GM21423 (cell line): ENCODE results near the gene SMIM24.

Source experiments
- ATAC-seq: cut with Tn5 transposase; IDR thresholded peaks from one replicate; pipeline ENCODE4 v1.9.1; 2021; ENCODE audit warnings: mild to moderate bottlenecking, moderate library complexity; ENCODE audit not compliant: unreplicated experiment

The SMIM24 gene

DNA sequence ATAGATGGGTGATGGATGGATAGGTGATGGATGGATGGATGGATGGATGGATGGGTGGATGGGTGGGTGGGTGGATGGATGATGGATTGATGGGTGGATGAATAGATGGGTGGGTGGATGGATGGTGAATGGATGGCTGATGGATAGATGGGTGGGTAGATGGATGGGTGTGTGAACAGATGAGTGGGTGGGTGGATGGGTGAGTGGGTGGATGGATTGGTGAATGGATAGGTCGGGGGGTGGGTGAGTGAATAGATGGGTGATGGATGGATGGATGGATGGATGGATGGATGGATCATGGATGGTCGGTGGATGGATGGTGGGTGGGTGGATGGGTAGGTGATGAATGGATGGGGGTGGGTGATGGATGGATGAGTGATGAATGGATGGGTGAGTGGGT is 3.5 kb downstream of the SMIM24 start:
- no peak for ATAC-seq

DNA sequence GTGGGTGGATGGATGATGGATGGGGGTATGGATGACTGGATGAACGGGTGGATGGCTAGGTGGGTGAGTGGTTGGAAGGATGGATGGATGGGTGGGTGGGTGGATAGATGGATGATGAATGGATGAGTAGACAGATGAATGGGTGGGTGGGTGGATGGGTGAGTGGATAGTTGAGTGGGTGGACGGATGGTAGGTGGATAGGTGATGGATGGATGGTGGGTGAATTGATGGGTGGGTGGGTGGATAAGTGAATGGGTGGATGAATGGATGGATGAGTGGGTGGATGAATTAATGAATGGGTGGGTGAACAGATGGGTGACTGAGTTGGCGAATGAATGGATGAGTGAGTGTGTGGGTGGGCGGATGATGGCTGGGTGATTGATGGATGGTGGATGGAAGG is 4.9 kb downstream of the SMIM24 start:
- no peak for ATAC-seq

GRCh38 chr19:3474614-3475013 is 5.7 kb downstream of the SMIM24 start:
- ATAC-seq = no peak

GRCh38 chr19:3474010-3474409 is 6.3 kb downstream of the SMIM24 start:
- no peak for ATAC-seq

DNA sequence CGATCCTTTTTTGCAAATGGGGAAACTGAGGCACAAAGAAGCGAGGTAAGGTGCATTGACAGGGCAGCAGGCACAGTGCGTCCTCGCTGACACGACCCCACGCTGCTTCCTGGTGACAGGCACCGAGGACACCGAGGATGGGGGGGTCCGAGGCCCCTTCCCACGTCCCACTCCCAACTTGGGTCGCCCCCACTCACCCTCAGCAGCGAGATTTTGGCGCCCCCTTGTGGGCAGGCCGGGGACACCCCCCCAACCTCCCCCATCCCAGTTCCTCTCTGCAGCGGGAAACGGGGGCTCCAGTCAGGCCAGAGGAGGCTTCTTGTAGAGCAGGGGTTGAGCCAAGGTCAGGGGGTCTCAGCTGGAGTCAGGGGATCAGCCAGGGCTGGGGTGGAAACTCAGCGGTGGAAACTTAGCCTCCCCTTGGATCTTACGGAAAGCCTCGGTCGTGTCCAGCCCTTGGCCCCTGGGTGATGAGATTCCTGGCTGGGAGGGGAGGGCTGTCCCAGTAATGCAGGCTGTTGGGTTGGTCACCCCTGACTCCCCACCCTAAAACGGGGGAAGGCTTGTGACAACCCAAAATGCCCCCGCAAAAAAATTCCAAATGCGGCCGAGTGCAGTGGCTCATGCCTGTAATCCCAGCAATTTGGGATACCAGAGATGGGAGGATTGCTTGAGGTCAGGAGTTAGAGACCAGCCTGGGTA is 8.2 kb downstream of the SMIM24 start:
- no peak for ATAC-seq

- ATAC-seq = no peak
Measured at GRCh38 chr19:3470500-3471128, 9.7 kb downstream of the SMIM24 start.

GRCh38 chr19:3469638-3470499 is 10.5 kb downstream of the SMIM24 start:
- no peak for ATAC-seq

GRCh38 chr19:3468211-3468610 is 12.1 kb downstream of the SMIM24 start:
- no peak for ATAC-seq

DNA sequence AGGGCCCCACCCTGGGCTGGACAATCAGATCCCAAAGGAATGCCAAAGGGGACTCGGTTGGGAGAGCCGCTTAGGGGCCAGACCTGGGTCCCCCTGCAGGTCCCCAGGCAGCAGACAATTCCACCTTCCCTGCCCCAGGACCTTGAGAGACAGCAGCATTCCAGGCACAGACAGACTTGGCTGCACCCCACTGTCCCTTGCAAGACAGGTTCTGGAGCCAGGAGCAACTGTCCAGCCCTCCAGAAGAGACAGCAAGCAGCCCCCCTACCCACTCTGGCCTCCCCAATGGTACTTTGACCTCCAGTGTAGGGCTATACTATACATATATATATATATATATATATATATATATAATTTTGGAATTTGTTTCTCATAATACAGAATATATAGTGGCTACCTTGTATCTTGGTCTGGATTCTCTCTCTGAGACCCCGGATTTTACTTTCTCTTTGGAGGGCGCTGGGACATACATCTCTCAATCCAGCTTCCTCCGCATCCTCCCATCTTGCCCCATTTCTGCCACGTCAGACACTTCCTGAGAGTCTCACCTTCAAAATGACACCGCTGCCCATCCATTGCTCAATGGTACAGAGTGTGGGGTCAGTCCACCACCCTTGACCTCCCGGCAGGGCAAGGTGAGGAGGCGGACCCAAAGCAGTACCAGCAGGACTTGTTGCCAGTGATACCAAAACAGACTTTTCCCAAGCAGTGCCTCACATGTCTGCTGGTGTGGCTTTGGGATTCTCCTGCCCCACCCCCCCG is 12.7 kb downstream of the SMIM24 start:
- no peak for ATAC-seq

GRCh38 chr19:3466635-3467034 is 13.7 kb downstream of the SMIM24 start:
- no peak for ATAC-seq

DNA sequence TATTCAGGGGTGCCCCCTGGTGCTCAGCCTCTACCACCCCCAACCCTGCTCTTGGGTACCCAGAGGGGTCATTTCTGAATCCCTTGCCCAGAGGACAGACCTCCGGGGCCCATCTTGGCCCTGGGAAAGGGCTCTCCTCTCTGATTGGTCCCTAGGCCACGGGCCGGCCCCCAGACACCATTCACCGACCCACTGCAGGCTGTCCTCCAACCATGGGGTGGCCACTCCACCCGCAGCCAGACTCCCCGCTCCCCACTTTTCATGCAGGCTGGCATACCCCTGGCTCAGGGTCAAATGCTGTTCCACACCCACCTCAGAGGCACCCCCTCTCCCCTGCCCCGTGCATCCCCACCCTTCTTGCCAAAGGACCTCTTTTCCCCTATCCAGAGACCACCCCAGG is 14.8 kb downstream of the SMIM24 start:
- ATAC-seq = no peak

DNA sequence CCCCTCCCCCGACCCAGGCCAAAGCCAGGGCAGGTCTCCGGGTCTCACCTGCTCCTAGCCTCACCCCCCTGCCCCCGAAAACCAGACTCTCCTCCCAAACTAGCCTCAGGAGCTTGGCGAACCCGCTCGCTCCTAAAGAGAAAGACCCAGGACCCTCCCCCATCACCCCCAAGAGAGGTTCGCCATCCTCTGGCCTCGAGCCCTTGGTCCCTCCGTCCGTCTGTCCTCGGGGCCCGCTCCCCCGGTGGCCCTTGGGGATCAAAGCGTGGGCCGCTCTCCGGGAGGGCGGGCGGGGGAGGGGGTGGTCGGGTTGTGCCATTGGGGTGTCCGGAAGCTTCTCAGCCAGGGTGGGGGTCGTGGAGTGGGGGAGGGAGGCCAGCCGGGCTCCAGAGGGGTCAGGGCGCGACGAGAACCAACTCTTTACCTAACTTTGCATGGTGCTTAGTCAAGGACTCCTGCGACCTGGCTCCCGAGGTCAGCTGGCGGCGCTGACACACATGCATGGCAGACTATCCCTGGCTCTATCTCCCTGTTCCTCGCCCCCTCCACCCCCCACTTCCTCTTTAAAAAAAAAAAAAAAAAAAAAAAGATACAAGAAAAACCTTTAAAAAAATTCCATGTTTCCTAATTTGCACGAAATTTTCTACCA is 15.6 kb downstream of the SMIM24 start:
- no peak for ATAC-seq

- ATAC-seq = no peak
Measured at GRCh38 chr19:3463714-3464586, 16.4 kb downstream of the SMIM24 start.

- no peak for ATAC-seq
Measured at GRCh38 chr19:3462991-3463713, 17.2 kb downstream of the SMIM24 start.

GRCh38 chr19:3459965-3460582 is 20.3 kb downstream of the SMIM24 start:
- ATAC-seq = no peak

DNA sequence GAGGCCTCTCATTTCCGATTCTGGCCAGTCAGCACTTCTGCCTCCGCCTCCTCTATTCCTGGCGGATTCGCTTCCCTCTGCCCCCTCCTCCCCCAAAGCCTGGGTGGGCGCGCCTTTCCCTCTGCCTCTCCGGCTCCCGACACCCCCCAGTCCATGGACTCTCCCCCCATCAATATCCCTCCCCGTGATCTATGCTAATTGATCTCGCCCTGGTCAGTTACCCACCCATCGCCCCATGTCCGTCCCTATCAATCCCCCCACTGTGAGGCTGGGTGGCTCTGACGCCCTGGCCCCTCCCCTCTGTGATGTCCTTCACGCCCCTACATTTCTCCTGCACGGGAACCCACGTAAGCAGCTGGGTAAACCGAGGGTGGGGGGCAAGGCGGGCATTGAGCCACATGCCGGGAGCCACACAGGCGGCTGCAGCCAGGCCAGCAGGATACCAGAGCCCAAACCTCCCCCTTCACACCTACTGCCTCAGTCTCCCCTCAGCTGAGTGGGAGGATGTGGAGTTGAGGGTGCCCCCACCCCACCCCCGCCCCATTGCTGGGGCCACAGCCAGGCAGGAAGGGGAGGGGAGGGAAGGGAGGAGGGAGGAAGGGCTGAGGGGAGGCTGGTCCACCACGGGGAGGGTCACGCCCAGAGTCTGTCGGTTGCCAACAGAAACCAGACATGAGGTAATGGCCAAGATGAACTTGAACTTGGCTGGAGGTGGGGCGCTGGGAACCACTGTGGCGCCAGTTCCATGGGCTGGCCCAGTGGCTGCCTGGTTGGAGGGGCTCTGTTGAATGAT is 21.0 kb downstream of the SMIM24 start:
- no peak for ATAC-seq

DNA sequence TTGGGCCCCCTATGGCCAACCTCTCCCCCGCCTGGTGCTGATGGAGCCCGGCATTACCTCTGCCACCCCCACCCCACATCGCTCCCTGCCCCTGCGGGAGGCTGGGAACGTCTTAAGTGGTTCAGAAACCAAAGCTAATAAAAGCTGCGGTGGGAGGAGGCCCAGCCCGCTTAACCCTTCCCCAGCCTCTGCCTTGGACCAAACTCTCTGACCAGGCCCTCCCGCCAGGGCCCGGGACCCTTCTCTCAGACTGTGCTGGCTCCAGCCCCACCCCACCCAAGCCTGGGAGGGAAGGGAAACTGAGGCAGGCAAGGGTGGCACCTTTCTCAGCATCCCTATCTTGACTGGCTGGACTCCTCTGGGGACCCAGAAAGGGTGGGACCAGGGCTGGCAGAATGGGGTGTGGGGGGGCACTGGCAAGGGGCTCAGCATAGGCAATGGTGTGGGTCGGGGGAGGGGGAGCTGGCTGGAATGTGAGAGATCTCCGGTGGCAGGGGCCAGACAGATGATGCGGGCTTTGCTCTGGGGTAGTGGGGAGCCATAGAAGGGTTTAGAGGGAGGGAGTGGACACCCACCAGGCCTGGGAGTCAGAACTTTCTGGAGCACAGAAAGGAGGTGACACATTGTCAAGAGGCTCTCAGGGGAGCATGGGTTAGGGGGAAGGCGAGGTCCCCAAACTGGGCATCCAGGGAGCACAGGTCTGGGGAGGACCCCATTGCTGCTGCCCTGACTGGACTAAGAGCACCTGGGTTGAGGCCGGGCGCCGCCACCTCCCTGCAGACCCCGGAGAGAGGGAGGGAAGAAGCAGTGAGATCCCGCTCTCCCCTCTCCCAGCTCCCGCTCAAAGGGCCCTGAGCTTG is 21.9 kb downstream of the SMIM24 start:
- ATAC-seq = no peak
